SHP77 (cell line): ENCODE measurements around the gene A2M.
"Not testable (repeated sequence)": the region's sequence is repeated elsewhere in the genome, so short reads cannot be mapped to it uniquely, and the experiment has no call there.

Source experiments
- DNase-seq, 2 experiments: peaks; one replicate each; lab custom pipeline; 2025; lab: John Stamatoyannopoulos, UW

The A2M gene

DNA sequence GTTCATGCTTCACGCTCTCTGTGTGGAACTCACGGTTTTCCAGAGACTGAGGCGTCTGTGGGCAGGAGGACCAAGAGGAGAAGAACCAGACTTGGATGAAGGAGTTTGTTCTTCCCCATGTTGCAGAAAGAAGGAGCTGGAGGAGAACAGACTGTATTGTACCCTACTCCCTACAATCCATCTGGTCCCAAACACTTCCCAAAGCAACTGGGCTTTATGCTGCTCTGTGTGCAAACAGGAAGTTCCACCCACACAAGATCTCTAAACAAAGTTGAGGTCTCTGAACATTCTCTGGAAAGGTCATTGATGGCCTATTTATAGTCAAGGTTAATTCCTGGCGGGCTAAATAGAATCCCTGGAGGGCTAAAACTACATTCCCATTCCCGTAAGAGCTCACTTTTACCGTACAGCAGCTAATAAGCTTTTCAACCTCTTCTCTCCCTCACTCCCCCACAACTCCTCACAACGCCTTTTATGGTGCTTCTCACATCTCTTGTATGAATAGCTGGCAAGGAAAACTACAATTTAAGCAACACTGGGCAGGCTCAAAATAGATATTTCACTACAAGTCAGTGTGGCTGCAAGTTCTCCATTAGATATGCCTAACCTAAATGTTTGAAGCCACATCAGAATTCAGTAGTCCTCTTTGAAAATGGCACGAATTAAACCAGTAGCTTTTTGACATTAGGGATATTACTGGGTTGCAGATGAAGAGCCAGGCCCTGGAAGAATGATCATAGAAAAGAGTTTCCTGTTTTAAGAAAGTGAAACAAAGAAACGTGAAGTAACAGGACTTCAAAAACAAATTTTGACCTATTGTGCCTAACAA is at the start of gene A2M:
A2M (minus strand) TSS at position 189 of the 829 bp plus-strand sequence; CDS start at position 119, 70 bp downstream.
- no peak for DNase-seq

DNA sequence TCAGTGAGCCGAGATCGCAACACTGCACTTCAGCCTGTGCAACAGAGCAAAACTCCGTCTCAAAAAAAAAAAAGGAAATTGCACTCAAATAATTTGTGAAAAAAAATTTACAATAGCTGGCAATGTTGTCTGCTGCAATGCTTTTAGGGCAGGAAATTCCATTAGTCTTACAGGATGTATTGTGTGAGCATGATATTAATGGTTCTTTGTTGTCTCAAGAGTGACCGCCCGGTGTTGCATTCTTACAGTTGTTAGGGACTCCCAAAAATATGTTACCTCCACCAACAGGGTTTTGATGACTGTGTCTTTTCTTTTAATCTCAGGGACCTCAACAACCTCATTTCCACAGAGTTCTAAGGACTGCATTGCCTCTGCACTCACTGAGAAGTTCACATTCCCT is 47.7 kb upstream of the A2M start:
- DNase-seq = no peak

DNA sequence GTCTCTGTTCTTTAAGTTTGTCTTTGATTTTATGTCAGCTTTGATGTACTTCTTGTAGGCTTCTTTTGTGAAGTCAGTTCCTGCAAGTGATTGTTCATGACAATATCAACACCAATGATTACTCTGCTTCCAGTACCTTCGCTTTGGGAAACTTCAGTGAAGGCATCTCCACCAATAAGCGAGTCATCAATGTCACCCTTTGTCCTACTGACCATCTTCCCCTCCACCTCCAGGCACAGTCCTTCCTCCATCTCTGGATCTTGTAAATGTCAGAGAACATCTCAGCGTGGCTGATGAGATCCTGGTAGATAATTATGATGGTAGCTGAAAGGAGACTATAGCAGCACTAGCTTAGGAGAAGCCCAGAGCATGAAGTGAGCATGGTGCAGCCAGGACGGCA is 40.4 kb upstream of the A2M start:
- DNase-seq = no peak

DNA sequence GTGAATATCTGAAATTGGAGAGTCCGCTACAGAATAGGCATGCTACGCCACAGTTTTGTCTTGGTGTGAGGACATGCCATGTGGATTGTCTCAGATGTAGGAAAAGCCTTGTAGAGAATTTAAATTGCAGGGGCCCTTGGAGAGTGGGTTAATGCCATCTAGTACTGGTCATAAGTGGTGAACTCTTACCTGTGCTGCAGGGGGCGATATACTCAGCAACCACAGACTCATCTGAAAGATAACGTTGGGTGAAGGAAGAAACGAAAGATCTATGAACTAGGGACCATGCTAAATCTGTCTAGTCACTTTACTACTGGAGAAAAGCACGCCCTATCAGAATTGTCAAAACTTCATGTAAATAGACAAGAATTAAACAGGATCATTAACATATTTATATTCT is 33.7 kb upstream of the A2M start:
- no peak for DNase-seq

DNA sequence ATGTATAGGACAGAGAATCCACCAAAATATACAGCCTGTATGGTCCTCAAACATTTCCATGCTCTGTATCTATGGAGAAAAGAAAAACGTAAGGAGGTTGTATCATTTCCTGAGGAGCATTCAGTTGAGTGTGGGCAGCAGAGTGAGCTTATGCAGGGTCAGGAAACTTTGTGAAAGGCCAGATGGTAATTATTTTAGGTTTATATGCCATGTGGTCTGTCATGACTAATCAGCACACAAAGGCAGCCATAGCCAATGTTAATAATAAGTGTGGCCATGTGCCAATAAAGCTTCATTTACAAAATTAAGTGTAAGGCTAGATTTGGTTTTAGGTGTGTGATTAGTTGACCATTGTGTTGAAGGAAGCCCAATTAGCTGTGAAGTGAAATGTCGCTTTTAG is 33.2 kb upstream of the A2M start:
- no peak for DNase-seq

DNA sequence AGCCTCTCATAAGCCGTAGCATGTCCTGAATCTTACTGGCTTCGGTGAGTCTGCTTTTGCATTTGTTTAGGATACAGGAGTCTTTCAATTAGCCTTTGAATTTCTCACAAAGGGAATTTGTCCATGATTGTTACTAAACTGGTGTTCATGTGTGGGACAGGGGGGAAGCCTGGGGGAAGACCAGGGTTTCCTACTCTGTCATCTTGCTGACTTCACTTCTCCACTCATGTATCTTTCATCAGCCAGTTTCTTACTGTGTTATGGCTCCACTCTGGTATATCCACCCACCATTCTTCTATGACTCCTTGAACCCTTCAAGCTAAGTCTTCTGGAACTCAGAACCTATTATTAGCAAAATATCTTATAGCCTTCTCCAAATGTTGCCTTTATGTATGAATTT is 31.7 kb upstream of the A2M start:
- no peak for DNase-seq

DNA sequence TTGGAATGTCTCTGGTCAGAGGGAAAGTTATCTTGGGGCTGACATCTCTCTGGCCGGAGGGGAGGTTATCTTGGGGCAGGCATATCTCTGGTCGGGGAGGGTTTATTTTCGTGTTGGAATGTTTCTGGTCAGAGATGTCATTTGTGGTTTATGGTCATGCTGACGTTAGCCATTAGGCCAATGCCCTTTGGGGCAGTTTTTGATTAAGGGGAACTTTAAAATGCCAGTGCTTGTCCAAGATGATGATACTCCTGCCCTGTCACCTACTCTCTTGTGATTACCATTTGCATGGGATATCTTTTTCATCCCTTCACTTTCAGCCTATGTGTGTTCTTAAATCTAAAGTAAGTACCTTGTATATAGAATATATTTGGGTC is 29.0 kb upstream of the A2M start:
- DNase-seq = no peak

DNA sequence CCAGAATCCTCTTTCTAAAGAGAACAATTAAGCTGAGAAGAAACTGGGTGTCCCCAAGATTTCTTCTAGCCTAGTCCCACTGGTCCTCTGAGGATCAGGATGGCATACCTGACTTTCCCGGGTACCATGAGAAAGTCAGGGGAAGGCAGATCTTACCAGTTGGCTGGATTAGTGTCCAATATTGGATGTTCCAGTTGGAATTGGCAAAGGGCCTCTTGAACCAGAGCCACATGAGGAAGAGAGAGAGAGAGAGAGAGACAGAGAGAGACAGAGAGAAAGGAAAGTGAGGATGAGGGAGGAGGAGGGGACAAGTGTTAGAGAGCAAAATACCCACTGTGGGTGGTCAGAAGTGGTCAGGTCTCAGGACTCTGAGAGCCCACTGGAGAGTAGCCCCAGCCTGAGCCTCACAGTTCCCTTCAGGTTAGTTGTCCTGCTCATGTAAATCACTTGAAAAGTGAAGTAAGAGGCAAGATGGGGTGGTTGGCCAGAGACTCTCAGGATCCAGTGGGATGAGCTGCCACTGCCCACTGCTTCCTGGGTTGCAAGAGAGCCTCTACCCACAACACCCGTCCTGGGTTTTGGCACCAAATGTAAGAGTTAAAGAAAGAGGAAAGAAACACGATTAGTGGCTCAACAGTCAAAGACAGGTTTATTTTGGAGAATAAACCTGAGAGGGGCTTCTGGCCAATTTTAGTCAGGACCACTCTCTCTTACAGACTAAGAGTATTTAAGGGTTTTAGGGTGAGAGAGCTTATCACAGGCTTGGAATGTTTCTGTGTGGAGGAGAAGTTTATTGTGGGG is 28.4 kb upstream of the A2M start:
- DNase-seq = no peak

DNA sequence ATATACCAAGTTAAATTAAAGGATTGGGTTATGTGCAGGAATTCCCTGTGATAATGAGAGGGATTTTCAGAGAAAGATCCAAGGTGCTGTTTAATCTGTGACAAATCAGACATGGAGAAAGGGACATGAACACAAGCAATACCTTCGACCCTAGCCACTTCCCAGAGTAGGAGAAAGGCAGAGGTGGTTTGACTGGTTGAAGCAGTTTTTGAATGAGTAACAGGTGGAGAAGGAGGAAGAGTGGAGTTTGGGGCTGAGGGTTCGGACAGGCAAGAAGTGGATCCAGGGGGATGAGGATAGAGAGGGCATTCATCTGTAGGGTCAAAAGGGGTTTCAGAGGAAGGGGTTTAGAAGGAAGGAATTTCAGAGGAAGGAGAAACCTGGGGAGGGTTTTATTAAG is 27.4 kb upstream of the A2M start:
- DNase-seq = no peak

DNA sequence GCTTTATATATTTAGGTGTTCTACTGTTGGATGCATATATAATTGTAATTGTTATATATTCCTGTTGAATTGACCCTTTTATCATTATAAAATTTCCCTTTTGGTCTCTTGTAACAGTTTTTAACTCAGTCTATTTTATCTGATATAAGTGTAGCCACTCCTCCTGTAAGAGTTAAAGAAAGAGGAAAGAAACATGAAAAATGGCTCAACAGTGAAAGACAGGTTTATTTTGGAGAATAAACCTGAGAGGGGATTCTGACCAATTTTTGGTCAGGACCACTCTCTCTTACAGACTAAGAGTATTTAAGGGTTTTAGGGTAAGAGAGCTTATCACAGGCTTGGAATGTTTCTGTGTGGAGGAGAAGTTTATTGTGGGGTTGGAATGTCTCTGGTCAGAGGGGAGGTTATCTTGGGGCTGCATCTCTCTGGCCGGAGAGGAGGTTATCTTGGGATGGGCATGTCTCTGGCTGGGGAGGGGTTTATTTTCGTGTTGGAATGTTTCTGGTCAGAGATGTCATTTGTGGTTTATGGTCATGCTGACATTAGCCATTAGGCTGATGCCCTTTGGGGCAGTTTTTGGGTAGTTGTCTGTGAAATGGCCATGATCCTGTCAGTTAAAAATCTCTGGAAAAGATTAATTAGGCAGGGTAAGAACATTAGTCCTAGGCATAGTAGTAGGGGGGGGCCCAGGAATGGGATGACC is 24.0 kb upstream of the A2M start:
- not testable (repeated sequence) for DNase-seq

DNA sequence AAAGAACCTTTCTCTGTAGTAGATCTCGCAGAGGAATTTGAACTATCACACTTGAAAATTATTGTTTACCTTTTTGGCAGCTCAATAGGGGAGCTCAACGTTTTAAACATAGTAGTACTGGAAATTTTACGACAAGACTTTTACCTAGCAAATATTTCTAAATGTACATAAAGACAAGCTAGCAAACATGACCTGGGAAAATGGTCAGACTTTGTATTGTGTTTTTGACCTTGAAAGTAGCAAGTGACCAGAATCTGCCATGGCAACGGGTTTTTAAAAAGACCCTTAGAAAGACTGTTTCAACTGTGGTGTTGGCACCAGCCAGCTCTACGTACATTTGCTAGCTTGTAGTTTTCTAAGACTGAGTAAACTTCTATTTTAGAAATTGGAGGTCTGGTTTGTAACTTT is 20.2 kb upstream of the A2M start:
- no peak for DNase-seq

DNA sequence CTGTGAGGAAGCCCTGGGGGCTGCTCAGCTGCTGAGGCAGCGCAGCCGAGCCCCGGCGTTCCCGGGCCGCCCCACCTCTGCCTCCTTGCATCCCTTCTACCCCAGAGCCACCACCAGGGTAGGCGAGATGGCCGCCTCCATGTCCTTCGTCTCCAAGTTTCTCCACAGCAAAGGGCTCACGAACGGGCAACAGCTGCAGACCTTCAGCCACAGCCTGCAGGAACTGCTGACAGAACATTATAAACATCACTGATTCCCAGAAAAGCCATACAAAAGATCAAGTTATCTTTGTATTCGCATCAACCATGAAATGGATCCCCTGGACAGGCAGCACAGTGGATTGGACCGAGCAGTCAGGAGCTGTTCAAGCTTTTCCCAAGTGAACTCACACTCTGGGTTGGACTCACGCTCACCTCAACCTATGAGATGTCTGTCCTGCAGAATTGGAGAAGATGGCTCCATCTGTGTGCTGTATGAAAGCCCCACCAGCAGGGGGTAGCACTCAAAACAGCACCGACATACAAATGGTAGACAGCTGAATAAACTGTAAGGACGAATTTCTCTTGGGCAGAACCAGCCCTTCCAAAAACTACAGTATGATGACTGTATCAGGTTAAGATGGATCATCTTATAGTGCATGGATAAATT is 19.4 kb upstream of the A2M start:
- DNase-seq = peak; percentile 4 to 18

DNA sequence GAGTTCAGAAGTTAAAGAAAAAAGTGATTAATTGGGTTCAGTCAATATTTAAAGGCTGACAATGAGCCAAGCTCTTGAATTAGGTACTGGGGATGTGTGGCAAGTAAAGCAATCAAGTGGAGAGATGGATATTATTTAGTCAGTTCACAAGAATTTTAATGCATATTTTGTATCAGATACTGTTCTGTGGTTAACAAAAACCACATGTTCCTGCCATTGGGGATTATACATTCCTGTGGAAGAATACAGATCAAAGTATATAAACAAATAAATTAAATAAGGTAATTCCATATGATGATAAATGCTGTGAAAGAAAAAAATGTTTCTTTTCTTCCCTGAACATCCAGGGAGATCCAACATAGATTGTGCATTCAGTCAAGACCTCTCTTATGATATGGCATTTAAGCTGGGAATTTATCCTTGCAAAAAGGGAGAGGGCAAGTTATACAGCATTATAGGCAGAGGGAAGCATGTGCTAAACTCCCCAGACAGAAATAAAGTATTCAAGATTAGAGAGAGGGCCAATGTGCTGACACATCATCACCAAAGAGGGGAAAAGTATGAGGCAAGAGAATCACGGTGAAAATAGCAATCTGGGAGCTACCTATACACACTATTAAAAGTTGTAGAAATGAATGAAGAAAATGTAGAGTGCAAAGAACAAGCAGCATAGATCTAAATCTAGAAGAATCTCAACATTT is 17.6 kb upstream of the A2M start:
- DNase-seq = no peak

DNA sequence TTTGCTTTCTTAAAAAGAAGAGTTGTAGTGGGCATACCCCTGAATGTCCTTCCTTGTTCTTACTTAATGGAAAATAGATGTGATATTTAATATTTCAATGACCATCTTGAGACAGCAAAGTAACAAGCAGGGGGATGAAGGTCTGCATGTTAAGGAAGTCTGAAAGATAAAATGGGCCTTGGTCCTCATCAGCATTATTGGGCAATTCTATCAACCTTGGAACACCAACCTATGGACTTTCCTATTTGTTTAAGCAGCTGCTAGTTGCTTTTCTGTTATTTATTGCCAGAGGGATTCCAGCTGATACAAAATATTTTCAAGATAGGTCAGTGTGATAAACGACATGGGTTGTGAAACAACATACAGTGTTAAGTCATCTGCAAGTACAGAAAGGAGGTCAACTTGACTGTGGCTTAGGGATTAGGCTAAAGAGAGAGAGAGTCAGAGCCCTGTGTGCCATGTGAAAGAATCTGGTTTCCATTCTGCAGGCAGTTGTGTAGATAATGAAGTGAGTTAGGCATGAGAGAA is 16.4 kb upstream of the A2M start:
- DNase-seq = no peak

DNA sequence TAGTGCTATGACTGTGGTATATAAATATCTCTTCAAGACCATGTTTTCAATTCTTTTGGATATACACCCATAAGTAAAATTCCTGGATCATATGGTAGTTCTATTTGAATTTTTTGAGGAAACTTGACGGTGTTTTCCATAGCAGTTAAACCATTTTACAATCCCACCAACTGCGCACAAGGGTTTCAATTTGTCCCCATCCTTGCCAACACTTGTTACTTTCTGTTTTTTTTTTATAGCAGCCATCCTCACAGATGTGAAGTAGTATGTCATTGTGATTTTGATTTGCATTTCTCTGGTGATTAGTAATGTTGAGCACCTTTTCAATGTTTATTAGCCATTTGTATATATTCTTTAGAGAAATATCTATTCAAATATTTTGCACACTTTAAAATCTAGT is 14.5 kb upstream of the A2M start:
- DNase-seq = no peak

DNA sequence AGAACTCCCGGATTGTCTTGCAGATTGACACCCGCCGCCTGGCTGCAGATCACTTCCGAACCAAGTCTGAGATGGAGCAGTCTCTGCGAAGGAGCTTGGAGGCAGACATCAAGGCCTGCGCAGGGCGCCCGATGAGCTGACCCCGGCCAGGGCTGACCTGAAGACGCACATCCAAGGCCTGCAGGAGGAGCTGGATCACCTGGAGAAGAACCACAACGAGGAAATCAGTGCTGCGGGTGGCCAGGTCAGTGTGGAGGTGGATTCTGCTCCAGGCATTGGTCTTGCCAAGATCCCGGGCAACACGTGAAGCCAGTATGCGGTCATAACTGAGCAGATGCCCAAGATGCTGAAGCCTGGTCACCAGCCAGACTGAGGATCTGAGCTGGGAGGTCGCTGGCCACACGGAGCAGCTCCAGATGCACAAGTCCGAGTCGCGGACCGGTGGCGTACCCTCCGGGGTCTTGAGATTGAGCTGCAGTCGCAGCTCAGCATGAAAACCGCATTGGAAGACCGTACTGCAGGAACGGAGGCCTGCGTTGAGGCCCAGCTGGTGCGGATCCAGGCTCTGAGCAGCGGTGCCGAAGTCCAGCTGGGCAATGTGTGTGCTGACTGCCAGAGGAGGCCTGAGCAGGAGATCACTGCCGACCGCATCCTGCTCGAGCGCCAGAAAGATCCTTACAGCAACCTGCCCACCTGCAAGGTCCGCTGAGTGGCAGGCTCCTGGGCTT is 12.4 kb upstream of the A2M start:
- no peak for DNase-seq

DNA sequence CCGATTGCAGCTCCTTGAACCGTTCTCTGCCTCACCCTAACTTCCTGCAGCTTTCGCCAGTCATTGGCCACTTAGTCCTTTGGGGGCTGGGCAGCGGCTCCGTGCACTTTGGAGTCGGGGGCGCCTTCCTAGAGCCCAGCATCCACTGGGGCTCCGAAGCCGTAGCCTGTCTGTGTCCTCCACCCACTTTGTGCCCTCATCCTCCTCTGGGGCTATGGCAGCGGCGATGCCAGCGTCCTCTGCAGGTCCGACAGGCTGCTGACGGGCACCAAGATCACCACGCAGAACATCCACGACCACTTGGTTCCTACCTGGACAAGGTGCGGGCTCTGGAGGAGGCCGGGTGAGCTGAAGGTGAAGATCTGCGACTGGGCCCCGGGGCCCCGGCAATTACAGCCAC is 11.8 kb upstream of the A2M start:
- no peak for DNase-seq

DNA sequence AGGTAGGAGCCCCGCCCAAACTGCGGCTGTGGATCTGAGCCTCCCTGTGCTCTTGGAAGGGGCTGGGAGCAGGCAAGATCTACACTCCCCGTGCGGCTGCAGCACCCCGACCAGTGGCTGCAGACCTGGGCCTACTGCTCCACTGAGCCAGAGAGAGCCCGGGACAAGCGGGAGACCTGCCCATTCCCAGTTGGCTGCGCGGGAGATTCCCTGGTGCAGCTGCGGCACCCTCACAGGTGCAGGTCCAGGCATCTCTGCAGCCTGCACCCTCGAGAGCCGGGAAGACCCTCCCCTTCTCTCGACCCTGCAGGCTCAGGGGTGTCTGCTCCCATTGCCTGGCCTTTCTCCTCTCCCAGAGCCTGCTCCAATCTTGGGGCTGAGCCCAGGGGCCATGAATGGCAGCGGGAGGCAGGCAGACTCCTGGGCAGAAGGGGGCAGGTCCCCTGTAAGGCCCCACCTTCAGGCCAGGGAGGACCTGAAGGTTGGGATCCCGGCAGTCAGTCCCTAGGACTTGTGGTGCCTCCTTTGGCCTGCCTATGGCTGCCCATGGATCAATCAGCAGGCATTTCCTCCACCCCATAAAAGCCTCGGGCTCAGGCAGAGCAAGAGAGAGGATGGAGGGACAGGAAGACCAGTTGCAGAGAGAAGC is 8.8 kb upstream of the A2M start:
- peak in 1 of 2 experiments; percentile 11 for DNase-seq

DNA sequence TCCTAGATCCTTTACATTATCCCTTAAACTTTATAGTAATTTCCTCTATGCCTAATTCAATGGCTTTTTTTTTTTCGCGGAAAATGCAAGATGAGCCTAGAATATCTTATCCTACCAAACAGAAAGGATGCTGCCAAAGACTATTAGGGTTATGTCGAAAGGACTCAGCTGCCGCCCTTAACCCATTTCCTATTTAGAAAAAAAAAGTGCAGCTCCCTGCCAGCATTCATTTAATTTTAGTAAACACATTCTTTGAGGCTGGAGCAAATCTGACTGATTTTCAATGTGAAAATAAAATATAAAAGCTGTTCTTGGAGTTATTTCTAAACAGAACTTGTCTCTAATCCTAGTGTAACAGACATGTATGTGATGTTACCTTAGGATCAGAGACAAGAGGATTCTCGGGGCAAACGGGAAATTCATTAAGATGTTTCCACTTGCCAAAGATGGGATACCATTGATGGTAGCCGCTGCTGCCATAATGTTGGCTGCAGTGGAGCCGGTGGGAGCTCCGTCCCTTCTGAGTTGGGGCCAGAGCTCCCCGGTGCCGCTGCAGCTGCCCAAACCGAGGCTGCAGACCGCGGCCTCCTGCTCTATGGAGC is 8.2 kb upstream of the A2M start:
- DNase-seq = no peak

DNA sequence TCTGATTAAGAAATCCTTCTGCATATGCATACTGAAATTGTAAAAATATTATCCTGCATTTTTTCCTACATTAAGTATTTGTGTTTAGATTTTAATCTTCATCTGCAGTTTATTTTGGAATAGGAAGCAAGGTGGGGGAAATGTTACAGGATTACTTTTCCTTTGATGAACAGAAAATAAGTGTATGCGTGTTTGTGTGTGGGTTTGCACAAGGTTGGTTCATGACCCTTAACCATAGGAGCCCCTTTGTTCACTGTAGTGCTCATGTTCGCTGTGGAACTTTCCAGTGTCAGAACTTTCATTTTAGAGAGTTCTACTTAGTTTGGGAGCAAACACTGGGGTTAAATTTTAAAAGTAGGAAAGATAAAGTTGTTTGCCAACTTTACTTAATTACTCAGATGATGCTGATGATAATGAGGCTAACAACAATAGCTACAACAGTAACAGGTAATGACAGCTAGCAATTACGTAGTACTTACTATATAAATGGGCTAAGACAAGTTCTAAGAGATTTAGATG is 6.4 kb upstream of the A2M start:
- no peak for DNase-seq
